ENCODE results near the gene GALNT2.

Gene GALNT2

DNA sequence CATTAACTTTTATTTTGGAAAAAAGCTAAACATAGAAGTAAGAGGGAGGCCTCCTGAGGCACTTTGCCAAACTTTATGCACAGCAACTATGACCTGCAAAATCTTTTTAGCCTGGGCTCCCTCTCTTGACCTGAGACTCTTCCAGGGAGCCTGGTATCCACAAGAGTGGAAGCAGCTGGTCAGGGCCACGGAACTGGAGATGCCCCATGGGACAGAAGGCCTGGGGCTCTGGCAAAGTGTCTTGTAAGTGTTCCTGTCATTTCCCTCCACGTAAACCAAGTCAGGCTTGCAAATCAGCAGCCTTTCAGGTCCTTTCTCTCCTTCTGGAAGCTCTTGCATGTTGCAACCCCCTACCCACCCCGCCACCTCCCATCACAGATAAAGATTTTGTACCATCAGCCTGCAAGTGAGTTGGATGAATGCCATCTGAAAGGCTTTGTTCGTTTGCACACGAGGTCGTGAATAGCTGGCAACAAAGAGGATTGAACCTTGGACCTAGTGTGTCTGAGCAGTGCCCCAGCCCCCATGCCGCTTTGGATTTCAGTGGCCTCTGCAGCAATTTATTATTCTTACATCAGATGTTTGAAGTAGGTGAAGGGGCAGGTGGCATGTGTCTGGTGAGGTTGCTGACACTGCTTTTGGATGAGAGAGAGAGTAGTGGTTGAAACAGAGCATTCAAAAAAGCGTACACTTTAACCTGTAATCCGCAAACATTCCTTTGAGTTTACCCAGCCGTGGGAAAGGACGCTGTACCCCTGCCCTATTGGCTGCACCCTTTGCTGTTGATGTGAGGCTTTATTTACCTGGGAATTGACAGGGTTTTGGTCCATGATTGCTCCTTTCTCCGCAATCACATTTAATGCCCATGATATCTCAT, 91.6 kb downstream of the GALNT2 start:
- H3K36me3 ChIP-seq (ENCODE audit: insufficient read depth, low read length) = no peaks in the 10 kb centered on the region
- no peaks in the 10 kb centered on the region for H3K4me1 ChIP-seq (ENCODE audit: insufficient read depth, low read length)
- no peak overlapping the region for H3K9ac ChIP-seq (ENCODE audit: low read depth, low read length)
- no peaks in the 10 kb centered on the region for H3K9me3 ChIP-seq (ENCODE audit: control insufficient read depth, insufficient read depth, low read length)

DNA sequence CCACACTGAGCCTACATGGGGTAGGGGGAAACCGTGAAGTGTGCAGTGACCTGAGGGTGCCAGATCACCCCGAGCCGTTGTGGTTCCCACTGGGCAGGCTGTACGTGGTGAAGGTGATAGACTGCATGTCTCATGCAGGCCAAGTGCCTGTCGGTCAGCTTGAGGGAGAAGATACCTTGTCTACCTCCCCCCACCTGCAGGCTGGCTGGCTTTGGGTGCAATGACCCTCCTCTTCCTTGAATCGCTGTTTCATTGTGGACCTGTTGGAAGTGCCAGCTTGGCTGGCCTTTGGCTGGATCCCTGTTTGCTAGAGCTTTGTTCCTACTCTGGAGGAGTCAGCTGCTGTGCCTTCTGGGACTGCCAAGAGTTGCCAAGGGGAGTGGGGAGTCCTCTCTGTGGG, 92.5 kb downstream of the GALNT2 start:
- Histone ChIP-seq H3K9me3 (ENCODE audit: control insufficient read depth, insufficient read depth, low read length) (no peaks in the 10 kb centered on the region), H3K36me3 (ENCODE audit: insufficient read depth, low read length) (no peaks in the 10 kb centered on the region), H3K4me1 (ENCODE audit: insufficient read depth, low read length) (no peaks in the 10 kb centered on the region), H3K9ac (ENCODE audit: low read depth, low read length) (no peak overlapping the region)

DNA sequence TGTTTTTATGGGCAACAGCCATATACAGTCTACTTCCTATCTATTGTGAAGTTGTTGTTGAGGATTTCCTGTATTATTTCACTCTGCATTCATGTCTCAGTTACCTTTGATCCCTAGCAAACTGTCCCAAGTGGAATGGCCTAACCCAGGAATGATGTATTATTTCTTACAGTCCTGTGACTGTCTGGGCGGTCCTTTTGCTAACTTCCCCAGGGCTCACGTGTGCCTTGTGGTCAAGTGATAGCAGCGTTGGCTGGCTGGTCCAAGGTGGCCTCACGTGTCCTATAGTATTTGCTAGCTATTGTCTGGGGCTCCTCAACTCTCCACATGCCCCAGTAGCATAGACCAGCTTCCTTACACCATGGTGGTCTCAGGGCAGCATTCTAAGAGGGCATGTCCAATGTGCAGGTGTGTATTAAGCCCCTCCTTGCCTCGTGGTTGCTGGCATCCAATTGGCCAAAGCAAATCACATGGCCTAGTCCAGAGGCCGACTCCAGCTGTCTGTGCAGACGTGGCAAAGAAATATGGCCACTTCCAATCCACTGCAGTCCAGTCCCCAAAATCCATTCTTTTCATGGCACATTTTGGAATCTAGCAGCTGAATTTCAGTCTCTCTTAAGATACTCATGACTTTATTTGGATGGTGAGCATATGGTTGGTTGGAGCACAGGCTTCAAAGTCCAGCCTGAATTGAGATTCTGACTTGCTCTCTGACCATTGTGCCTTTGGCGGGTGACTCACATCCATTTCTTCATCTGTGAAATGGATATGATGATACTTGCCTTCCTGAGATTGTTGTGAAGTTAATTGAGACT, 94.1 kb downstream of the GALNT2 start:
- Histone ChIP-seq H3K9me3 (ENCODE audit: control insufficient read depth, insufficient read depth, low read length) (no peaks in the 10 kb centered on the region), H3K9ac (ENCODE audit: low read depth, low read length) (no peak overlapping the region), H3K4me1 (ENCODE audit: insufficient read depth, low read length) (no peaks in the 10 kb centered on the region), H3K36me3 (ENCODE audit: insufficient read depth, low read length) (no peaks in the 10 kb centered on the region)

DNA sequence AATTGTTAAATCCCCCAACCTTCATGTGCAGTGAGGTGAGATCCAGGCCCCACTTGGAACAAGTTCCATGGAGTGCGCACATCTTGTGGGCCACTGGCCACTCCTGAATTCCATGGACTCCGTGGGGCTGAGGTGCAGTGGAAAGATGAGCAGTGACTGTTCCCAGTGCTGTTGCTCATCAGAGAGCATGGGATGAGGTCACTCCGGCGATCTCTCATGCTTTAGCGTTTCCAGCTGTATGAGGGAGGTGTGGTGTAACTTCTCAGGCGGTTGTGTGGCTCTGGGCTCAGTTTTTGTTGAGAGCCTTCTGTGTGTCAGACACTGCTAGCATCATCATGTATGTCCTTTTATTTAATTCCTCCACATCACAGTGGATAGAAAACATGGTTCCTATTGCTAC, 96.2 kb downstream of the GALNT2 start:
- Histone ChIP-seq H3K9me3 (ENCODE audit: control insufficient read depth, insufficient read depth, low read length) (no peaks in the 10 kb centered on the region), H3K36me3 (ENCODE audit: insufficient read depth, low read length) (0 out of 2 replicates have a peak, but pooled peaks cover 2% of the 10 kb centered on the region), H3K4me1 (ENCODE audit: insufficient read depth, low read length) (no peaks in the 10 kb centered on the region), H3K9ac (ENCODE audit: low read depth, low read length) (no peak overlapping the region)

GRCh38 chr1:230163719-230164118, 96.7 kb downstream of the GALNT2 start:
- no peaks in the 10 kb centered on the region for H3K4me1 ChIP-seq (ENCODE audit: insufficient read depth, low read length)
- H3K9ac ChIP-seq (ENCODE audit: low read depth, low read length) = no peak overlapping the region
- H3K36me3 ChIP-seq (ENCODE audit: insufficient read depth, low read length) = 0 out of 2 replicates have a peak, but pooled peaks cover 2% of the 10 kb centered on the region
- H3K9me3 ChIP-seq (ENCODE audit: control insufficient read depth, insufficient read depth, low read length) = no peaks in the 10 kb centered on the region

DNA sequence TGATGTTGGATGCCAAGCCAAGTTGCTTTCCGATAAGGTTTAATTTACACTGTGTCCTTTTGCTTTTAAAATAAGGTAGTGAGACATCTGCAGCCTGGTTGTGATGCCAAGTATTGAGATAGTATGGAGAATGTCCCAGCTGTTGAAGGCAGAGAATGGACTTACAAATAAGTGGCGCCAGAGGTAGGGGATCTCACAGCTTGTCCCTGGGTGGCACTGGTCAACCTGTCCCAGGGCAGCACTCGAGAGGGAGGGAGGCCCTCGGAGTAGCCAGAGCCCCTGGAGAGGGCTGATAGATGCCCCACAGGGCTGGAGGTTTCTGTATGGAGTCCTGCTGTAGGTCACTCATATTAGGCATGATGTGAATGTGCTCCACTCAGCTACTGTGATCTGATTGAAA, 98.5 kb downstream of the GALNT2 start:
- 0 out of 2 replicates have a peak, but pooled peaks cover 2% of the 10 kb centered on the region for H3K36me3 ChIP-seq (ENCODE audit: insufficient read depth, low read length)
- H3K9me3 ChIP-seq (ENCODE audit: control insufficient read depth, insufficient read depth, low read length) = no peaks in the 10 kb centered on the region
- H3K4me1 ChIP-seq (ENCODE audit: insufficient read depth, low read length) = peaks cover 9% of the 10 kb centered on the region; the same call in 1 of the 2 replicates
- no peak overlapping the region for H3K9ac ChIP-seq (ENCODE audit: low read depth, low read length)

- Histone ChIP-seq H3K36me3 (ENCODE audit: insufficient read depth, low read length) (0 out of 2 replicates have a peak, but pooled peaks cover 2% of the 10 kb centered on the region), H3K9me3 (ENCODE audit: control insufficient read depth, insufficient read depth, low read length) (no peaks in the 10 kb centered on the region), H3K9ac (ENCODE audit: low read depth, low read length) (no peak overlapping the region), H3K4me1 (ENCODE audit: insufficient read depth, low read length) (peaks cover 14% of the 10 kb centered on the region)
Observed at GRCh38 chr1:230166366-230167132, 99.5 kb downstream of the GALNT2 start.

DNA sequence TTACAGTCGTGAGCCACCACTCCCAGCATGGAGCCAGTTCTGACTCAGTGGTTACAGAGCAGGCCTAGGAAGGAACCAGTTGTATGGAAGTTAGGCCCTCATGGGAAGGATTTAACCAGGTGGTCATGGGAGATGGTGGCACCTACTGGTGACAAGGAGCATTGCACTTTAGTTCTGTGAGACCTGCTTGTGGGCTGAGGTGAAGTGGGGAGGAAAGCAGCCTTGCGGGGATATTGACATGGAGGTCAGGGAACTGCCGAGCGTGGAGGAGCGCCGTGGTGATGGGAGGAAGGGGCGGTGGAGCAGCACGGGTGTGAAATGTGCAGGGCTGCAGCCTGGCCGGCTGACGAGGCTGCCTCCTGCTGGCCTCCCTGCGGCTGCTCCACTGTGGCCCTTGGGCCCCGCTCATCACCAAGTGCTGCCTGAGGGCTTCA, 100.4 kb downstream of the GALNT2 start:
- H3K4me1 ChIP-seq (ENCODE audit: insufficient read depth, low read length) = peaks cover 14% of the 10 kb centered on the region
- no peaks in the 10 kb centered on the region for H3K9me3 ChIP-seq (ENCODE audit: control insufficient read depth, insufficient read depth, low read length)
- no peak overlapping the region for H3K9ac ChIP-seq (ENCODE audit: low read depth, low read length)
- H3K36me3 ChIP-seq (ENCODE audit: insufficient read depth, low read length) = 0 out of 2 replicates have a peak, but pooled peaks cover 2% of the 10 kb centered on the region

- Histone ChIP-seq H3K36me3 (ENCODE audit: insufficient read depth, low read length) (0 out of 2 replicates have a peak, but pooled peaks cover 2% of the 10 kb centered on the region), H3K4me1 (ENCODE audit: insufficient read depth, low read length) (peaks cover 14% of the 10 kb centered on the region), H3K9me3 (ENCODE audit: control insufficient read depth, insufficient read depth, low read length) (no peaks in the 10 kb centered on the region), H3K9ac (ENCODE audit: low read depth, low read length) (no peak overlapping the region)
Observed at GRCh38 chr1:230169454-230170152, 102.6 kb downstream of the GALNT2 start.

DNA sequence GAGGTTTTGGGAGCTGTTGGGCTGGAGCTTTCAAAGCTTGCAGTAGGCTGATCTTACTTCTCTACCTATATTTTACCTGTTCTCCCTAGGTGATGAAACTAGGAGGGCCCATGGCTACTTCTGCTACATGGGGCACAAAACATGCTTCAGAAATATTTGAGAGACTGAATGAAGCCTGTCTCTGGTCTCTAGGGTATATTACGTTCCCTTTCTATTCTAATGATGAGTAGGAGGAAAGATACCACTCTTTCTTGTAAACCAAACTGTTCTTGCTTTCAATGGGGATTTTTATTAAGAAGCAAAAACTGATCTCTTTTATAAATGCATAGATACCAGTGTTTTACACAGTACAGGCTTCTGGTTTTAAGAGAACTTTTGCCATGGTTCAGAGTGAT, 103.1 kb downstream of the GALNT2 start:
- Histone ChIP-seq H3K9me3 (ENCODE audit: control insufficient read depth, insufficient read depth, low read length) (no peaks in the 10 kb centered on the region), H3K36me3 (ENCODE audit: insufficient read depth, low read length) (0 out of 2 replicates have a peak, but pooled peaks cover 2% of the 10 kb centered on the region), H3K9ac (ENCODE audit: low read depth, low read length) (no peak overlapping the region), H3K4me1 (ENCODE audit: insufficient read depth, low read length) (peaks cover 18% of the 10 kb centered on the region)

- H3K9me3 ChIP-seq (ENCODE audit: control insufficient read depth, insufficient read depth, low read length) = no peaks in the 10 kb centered on the region
- peaks cover 21% of the 10 kb centered on the region for H3K4me1 ChIP-seq (ENCODE audit: insufficient read depth, low read length)
- H3K9ac ChIP-seq (ENCODE audit: low read depth, low read length) = no peak overlapping the region
- H3K36me3 ChIP-seq (ENCODE audit: insufficient read depth, low read length) = 0 out of 2 replicates have a peak, but pooled peaks cover 2% of the 10 kb centered on the region
Observed at GRCh38 chr1:230170622-230171021, 103.6 kb downstream of the GALNT2 start.

GRCh38 chr1:230171356-230172015, 104.4 kb downstream of the GALNT2 start:
- Histone ChIP-seq H3K4me1 (ENCODE audit: insufficient read depth, low read length) (peaks cover 29% of the 10 kb centered on the region), H3K9me3 (ENCODE audit: control insufficient read depth, insufficient read depth, low read length) (no peaks in the 10 kb centered on the region), H3K36me3 (ENCODE audit: insufficient read depth, low read length) (0 out of 2 replicates have a peak, but pooled peaks cover 2% of the 10 kb centered on the region), H3K9ac (ENCODE audit: low read depth, low read length) (no peak overlapping the region)

DNA sequence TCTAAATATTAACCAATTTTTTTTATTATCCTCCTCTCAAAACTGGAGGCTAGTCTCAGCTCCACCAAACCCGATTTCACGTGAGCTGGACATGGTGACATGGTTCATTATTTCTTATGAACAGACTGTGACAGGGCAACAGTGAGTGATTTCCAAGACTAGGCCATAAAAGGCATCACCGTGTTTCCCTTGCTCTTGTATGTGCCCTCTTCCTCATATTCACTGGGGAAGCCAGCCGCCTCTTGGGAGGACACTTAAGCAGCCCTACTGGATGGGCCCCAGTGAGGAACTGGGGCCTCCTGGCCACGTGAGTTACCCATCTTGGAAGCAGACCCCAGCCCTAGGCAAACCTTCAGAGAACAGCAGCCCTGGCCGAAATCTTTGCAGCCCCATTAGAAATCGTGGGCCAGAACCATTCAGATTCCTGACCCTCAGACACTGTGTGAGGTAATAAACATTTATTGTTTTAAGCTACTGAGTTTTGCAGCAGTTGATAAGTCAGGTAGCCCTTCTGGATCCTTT, 105.0 kb downstream of the GALNT2 start:
- H3K9me3 ChIP-seq (ENCODE audit: control insufficient read depth, insufficient read depth, low read length) = no peaks in the 10 kb centered on the region
- H3K4me1 ChIP-seq (ENCODE audit: insufficient read depth, low read length) = peaks cover 34% of the 10 kb centered on the region
- no peaks in the 10 kb centered on the region for H3K36me3 ChIP-seq (ENCODE audit: insufficient read depth, low read length)
- no peak overlapping the region for H3K9ac ChIP-seq (ENCODE audit: low read depth, low read length)
